AG10803 (cell line): ENCODE measurements around the gene EMILIN3.

ENCODE experiments used
- DNase-seq: peaks from one replicate; pipeline ENCODE4 v3.0.0; 2010; ENCODE audit warnings: low read depth
- H3K4me3 ChIP-seq: 2 replicates; pipeline ENCODE4 v1.5.1; 2011; ENCODE audit warnings: mild to moderate bottlenecking, low read length, control low read depth
- CTCF ChIP-seq: conservative IDR thresholded peaks from 2 replicates; pipeline ENCODE4 v1.5.1; 2011; ENCODE audit warnings: mild to moderate bottlenecking, low read length, control low read depth, inconsistent platforms

Gene EMILIN3

DNA sequence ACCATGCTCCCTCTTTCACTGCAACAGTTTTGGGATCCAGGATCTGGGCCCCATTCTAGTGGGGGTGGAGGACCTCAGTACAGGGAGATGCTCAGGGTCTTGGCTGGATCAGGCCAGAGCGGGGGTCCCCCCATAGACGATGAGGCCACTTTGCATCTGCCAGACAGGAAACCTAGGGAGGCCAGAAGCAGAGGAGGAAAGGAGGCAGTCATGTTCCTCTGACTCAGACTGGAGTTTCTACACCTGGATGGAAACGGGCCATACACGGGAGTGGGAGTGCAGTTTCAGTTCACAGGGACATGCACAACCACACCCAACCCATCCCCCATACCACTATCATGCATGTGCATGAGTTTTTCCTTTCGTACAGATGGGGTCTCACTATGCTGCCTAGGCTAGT lies 3.6 kb upstream of the EMILIN3 start:
- no peak for DNase-seq
- TF ChIP-seq CTCF, result no peak
- no peak overlapping the region for H3K4me3 ChIP-seq

DNA sequence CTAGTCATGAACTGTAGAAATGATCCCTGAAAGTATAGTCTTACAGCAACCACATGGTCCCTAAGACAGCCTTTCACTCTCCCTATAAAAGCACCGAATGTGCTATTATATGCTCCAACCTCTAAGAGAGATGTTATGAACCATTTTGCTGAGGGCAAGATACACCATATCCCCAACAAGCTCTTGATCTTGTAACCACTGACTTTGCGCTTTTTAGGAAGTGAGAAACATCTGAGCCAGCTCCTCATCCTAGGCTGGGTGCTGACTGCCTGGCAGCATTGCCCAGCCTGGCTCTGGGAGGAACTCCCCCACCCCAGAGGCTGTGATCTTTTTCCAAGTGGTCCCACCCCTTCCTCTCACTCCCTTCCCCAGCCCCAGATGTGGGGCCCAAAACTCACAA lies 3.1 kb upstream of the EMILIN3 start:
- H3K4me3 ChIP-seq, result no peak overlapping the region
- no peak for TF ChIP-seq CTCF
- no peak for DNase-seq

DNA sequence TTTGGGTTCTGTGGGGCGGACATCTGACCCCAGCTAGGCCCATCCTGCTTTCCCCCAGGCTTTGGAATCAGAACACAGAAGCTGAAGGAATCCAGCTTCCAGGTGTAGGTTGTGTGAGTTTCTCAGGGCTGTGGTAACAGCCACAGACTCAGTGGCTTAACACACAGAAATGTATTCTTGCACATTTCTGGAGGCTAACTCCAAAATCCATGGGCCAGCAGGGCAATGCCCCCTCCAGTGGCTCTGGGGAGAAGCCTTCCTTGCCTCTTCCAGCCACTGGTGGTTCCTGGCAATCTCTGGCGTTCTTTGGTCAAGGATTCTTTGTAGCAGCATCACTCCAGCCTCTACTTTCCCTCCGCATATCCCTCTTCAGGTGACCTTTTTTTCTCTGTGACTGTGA lies 1.3 kb upstream of the EMILIN3 start:
- no peak for DNase-seq
- TF ChIP-seq CTCF, result no peak
- no peak overlapping the region for H3K4me3 ChIP-seq

GRCh38 chr20:41367393-41367695 lies 726 bp upstream of the EMILIN3 start:
- no peak for TF ChIP-seq CTCF
- DNase-seq, result no peak
- H3K4me3 ChIP-seq, result no peak overlapping the region

- DNase-seq, result no peak
- no peak for TF ChIP-seq CTCF
- H3K4me3 ChIP-seq, result no peak overlapping the region
Observed at GRCh38 chr20:41365777-41366545, 657 bp downstream of the EMILIN3 start.

- H3K4me3 ChIP-seq, result no peak overlapping the region
- TF ChIP-seq CTCF, result no peak
- DNase-seq, result no peak
Observed at GRCh38 chr20:41364967-41365765, 1.5 kb downstream of the EMILIN3 start.
